HG03457 (cell line): Measurements from ENCODE around the gene IZUMO1.
"Not testable (repeated sequence)": the region's sequence is repeated elsewhere in the genome, so short reads cannot be mapped to it uniquely, and the experiment has no call there.

Source experiments
- ATAC-seq: cut with Tn5 transposase; IDR thresholded peaks from one replicate; pipeline ENCODE4 v1.9.1; 2021; ENCODE audit warnings: moderate number of reproducible peaks; ENCODE audit not compliant: unreplicated experiment

Gene IZUMO1

DNA sequence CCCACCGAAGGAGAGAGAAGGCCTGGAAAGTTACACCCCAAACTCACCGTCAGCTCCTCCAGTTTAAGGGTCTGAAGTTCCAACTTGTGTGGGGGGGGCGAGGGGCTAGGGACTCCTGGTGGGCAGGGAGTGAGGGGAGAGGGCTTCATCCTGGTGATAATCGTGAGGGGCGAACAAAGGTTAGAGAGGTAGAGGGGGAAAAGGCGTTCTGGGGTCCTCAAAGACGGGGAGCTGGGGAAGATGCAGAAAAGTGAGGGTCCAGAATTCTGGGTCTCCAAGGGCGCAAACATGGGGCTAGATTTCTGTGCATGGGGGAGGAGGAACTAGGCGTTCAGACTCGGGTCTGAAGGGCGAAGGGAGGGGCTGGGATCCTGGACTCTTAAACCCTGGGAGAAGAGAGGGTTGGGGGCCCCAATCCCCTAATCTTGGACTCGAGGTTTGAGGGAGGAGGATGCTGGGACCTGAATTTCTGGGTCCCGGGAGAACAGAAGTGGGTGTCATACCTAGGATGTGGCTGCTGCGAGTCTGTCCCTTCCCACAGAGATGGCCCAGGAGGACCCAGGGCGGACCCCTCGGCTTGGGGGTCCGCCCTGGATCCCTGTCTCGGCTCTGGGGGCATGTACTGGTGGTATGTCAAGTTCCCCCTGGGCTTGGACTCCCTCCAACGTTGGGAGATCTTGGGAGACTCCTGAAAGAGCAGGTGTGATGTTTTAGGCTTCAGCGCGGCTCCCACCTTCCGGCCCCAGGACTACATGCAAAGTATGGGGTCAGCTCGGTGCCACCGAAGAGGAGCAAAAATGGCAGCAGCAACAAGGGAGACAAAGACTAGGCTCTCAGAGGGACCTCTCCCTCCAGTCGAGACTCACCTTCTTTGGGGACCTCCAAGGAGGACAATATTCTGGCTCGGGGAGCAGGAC is 31.7 kb downstream of the IZUMO1 start:
- ATAC-seq, result no peak

DNA sequence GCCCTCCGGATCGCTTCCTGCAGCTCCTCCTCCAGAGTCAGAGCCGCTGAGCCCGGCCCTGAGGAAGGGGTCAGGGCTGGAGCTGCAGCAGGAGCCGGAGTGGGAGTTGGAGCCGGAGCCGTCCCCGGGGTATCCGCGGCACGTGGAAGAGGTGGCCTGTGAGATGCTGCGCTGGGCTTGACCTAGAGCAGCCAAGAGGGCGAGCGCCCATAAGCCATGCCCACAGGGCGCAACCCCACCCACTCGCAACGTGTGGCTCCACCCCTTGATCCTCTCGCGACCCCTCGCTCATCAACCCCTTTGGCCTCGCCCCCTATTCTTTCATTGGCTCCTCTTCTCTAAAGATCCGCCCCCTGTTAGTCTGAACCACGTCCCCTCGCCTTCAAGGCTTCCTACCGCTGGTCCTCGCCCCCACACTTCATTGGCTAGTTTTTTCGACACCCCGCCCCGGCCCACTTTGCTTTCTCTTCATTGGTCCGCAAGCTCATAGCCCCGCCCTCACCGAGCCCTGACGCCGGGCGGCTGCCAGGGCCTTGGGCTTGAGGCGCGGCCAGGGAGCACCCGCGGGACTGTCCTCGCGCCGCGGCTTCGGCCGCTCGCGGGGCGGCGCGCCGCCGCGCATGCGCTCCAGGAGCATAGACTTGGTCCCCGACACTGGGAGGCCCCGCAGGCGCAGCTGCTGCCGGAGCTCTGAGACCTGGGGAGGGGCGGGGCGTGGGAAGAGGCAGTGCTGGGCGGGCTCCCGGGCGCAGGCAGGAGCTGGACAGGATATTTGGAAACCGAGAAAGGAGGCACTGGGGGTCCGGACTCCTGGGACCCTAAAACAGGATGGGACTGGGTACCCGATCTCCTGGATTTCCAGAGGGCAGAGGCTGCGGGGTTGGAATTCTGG is 32.6 kb downstream of the IZUMO1 start:
- ATAC-seq, result peak; percentile 79

DNA sequence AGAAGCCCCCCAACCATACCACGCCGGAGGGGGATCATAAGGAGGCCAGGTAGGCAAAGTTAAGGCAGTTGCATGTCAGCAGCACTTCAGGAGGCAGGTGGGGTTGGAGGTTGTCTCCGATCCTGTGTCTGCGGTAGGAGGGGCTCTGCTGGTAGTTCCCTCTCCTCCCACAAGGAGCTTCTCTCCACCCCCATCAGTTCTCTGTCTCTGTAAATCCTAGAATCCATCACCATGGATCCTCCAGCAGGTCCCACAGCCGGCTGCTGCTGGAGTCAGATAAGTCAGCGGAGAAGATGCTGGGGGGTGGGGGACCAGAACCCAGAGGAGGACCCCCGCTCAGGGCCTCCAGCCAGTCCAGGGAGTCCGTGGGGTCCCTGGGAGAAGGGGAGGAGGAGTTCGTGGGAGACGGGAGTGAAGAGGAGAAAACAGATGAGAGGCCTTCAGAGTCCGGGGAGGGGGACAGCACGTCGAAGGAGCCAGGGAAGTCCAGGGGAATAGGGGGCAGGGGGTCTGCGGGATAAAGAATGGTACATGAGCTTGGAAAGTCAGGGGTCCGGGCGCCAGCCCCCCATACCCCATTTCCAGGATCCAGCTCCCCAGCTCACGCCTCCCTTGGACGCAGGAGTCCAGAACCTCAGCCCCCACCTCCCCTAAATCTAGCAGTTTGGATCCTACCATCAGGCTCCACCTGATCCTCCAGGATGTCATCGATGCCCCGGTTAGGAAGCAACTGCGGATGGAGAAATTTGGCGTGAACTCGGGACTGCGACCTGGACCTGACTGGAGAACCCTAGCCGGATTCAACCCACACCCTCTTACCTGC is 33.5 kb downstream of the IZUMO1 start:
- no peak for ATAC-seq

DNA sequence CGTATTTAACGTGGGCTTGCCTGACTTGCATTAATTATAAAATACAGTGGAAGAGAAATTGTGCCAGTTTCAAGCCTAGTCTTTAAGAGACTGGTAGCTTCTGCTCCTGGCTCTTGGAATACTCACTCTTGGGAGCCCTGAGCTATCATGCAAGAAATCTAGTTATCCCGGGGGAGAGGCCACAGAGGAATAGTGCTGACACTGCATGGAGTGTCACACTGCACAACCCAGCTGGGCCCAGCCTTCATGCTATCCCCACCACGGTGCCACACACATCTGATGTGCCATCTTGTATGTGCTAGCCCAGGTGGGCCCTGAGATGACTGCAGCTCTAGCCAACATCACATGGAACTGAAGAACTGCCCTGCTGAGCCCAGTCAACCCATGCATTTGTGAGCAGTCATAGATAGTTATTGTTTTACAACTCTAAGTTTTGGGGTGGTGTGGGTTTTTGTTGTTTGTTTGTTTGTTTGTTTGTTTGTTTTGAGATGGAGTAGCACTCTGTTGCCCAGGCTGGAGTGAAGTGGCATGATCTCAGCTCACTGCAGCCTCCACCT is 35.5 kb downstream of the IZUMO1 start:
- ATAC-seq, result no peak

DNA sequence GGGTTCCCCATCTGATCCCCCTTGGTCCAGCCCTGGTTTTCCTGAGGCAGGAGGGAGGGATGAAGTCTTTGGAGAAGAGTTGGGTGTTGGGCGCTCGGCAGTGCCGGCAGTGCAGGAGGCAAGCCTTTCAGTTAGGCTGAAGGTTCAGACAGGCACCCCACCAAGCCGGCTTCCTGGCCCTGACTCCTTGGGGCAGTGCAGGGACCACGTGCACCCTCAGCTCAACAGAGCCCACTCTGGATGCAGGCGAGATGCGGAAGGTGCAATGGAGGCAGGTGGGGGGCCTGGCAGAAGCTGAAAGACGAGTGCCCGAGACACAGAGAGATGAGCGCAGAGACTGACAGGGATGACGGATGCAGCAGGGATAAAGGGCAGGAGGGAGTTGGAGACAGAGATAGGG is 38.2 kb downstream of the IZUMO1 start:
- no peak for ATAC-seq

DNA sequence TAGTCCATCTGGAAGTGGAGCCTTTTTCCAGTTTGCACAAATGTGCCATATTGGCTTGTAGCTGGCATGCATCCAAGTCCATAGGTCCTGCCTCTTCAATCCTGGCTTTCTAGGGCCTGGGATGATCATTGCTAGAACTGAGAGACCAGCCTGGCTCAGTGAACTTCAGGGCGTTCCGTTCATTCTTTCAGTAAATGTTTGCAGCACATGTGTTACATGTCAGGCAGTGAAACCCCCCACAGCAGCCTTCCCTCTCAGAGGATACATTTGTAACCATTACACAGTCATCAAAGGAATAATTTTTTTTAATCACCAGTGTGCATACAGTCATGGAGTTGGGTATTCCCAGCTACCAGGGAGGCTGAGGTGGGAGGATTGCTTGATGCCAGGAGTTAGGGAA is 41.3 kb downstream of the IZUMO1 start:
- no peak for ATAC-seq

DNA sequence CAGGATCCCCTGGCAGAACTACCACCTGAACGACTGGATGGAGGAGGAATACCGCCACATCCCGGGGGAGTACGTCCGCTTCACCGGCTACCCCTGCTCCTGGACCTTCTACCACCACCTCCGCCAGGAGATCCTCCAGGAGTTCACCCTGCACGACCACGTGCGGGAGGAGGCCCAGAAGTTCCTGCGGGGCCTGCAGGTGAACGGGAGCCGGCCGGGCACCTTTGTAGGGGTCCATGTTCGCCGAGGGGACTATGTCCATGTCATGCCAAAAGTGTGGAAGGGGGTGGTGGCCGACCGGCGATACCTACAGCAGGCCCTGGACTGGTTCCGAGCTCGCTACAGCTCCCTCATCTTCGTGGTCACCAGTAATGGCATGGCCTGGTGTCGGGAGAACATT is 43.4 kb downstream of the IZUMO1 start:
- no peak for ATAC-seq

DNA sequence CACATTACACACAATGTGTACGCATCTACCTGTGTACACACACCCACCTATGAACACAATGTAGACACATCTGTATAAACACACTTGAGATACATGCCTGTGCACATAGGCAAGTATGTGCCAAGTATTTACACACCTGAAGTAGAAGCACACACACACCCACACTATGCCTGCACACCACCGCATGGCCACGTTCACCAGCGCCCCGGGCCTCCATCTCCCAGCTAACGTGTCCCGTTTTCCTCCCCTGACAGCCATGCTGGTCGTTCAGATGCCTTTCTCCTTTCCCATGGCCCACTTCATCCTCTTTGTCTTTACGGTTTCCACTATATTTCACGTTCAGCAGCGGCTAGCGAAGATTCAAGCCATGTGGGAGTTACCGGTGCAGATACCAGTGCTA is 44.0 kb downstream of the IZUMO1 start:
- no peak for ATAC-seq

DNA sequence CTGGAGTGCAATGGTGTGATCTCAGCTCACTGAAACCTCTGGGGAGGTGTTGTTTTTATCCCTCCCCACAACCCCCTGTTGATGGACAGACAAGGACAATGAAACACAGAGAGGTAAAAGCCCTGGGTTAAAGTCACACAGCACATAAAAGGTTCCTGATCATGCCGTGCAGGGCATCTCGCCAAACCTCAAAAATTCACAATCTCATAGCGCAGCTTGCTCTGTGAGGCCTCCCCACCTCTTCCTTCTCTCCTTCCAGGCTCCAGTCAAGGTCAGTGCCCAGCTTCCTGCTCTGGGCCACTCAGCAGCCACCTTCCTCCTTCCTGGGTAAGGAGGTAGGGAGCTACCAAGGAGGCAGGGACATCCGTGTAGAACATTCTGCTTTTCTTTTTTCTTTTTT is 48.7 kb downstream of the IZUMO1 start:
- no peak for ATAC-seq

DNA sequence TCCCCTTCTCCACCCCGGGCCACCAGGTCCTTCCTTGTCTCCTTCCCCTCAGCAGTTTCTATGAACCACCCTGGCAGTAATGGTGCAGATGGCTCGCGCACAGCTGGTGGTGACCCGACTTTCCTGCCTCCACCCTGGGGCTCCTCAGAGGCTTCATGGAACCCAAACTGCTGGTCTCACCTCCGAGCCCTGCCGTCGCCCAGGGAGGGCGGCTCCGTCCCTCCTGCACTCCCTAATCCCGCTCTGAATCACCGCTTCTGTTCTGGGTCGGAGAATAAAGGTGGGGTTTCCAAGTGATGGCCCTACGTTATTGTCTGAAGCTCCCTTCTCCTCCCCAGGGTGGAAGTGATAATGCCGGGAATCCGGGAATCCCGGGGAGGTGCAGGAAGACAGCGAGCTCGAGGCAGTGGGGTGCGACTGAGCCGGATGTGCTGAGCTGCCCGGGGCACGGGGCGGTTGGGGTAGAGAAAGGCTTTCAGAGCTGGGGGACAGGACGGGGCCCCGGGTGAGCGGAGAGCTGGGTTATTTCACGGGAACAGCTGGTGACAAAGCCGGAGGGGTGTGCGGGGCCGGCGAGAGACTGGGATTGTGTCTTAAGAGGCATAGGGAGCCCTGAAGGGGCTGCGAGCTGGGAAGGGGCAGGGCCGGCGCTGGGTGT is 50.2 kb downstream of the IZUMO1 start:
- ATAC-seq, result no peak

DNA sequence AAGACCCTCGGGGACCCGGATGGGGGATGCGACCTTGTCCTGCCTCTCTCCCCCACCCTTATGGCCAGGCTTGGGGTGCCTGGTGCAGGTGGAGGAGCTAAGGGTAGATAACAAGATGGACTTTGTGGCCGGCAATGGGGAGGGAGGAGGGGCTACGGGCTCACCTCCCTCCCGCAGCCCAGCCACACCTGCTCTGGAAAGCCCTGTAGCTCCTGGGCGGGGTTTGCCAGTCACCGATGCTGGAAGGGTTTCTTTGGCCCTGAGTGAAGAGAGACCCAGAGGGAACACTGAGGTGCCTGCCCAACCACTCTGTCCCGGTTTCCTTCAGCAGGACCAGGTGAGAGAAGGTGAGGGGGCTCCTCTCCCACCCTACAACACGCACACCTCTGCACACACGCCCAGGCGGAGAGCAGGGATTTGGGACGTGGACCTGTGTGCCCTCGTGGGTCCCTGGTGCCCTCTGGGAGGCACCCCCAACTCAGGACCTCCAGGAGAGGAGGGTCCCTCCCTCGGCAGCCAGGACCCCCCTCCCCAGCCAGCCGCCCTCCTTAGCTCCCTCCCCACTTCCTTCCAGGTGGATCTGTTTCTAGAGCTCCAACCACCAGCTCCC is 50.9 kb downstream of the IZUMO1 start, which contains the start of gene FUT2:
Gene FUT2 (plus strand): TSS at position 229 of the 610 bp plus-strand sequence. CDS start 6,986 bp downstream, outside the sequence.
- ATAC-seq, result no peak

DNA sequence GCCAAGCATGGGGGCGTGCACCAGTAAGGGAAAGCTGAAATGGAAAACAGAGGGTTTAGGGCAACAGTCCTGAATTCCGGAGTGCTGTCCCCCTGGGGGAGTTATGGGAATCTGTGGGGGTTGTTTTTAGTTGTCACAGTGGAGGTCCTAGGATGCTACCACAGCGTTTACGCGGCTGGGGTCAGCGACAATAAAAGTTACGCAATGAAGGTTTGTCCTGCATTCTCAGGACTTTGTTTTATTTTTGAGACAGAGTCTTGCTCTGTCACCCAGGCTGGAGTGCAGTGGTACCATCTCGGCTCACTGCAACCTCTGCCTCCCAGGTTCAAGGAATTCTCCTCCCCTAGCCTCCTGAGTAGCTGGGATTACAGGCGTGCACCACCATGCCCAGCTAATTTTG is 53.1 kb downstream of the IZUMO1 start:
- not testable (repeated sequence) for ATAC-seq
